ENCODE results near the gene ARID3B.

DNA sequence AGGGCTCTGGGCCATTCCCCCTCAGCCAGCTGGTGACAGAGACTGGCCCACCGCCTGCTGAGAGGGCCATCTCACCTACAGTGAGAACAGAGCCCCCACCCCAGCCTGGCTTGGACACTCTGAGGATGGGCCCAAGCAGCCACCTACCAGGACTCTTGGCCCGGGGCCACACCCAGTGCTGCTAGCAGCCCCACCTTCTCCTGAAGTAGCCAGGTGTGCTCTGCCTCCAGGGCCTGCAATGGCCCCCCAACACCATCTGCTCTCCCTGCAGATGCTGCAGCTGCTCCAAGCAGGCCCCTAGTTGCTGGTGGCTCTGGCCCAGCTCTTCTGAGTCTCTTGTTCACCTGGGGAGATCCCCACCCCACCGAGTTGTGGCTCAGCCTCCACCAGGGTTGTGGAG is 67.8 kb downstream of the ARID3B start:
- TF ChIP-seq, protein P1, sequence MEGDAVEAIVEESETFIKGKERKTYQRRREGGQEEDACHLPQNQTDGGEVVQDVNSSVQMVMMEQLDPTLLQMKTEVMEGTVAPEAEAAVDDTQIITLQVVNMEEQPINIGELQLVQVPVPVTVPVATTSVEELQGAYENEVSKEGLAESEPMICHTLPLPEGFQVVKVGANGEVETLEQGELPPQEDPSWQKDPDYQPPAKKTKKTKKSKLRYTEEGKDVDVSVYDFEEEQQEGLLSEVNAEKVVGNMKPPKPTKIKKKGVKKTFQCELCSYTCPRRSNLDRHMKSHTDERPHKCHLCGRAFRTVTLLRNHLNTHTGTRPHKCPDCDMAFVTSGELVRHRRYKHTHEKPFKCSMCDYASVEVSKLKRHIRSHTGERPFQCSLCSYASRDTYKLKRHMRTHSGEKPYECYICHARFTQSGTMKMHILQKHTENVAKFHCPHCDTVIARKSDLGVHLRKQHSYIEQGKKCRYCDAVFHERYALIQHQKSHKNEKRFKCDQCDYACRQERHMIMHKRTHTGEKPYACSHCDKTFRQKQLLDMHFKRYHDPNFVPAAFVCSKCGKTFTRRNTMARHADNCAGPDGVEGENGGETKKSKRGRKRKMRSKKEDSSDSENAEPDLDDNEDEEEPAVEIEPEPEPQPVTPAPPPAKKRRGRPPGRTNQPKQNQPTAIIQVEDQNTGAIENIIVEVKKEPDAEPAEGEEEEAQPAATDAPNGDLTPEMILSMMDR (IDR thresholded peaks at IDR 0.05; ENCODE audit: borderline replicate concordance, extremely low read depth, low read length, poor library complexity, severe bottlenecking), result no peak
- TF ChIP-seq EZH2 (IDR thresholded peaks at IDR 0.05; ENCODE audit: borderline replicate concordance, low read depth, low read length, severe bottlenecking), result no peak

Data from DND-41 (cell line).